H9 (cell line): ENCODE results near the gene PTBP3. TPM values are rescaled to one million over a fixed set of nuclear protein-coding genes. Genes with fewer than 3 reads are reported as not detected.

Experiments used
- DNase-seq: peaks from one replicate; pipeline ENCODE4 v3.0.0-alpha.2; 2017
- H2AFZ ChIP-seq: one replicate; pipeline ENCODE4 v1.6.1; 2013; ENCODE audit warnings: mild to moderate bottlenecking, low read length, control low read depth, moderate library complexity
- H2AK5ac ChIP-seq: 2 replicates; pipeline ENCODE4 v1.6.1; 2013; ENCODE audit warnings: low read length, control low read depth, mixed read lengths; ENCODE audit not compliant: insufficient read length
- H2BK120ac ChIP-seq: one replicate; pipeline ENCODE4 v1.6.1; 2013; ENCODE audit warnings: low read depth, mild to moderate bottlenecking, low read length, control low read depth, inconsistent platforms; ENCODE audit not compliant: poor library complexity, severe bottlenecking
- H2BK12ac ChIP-seq: 2 replicates; pipeline ENCODE4 v1.6.1; 2013; ENCODE audit warnings: low read length, control low read depth, mixed read lengths, low read depth; ENCODE audit not compliant: insufficient read length
- H2BK15ac ChIP-seq: 2 replicates; pipeline ENCODE4 v1.6.1; 2013; ENCODE audit warnings: low read depth, low read length, control low read depth
- H2BK20ac ChIP-seq: one replicate; pipeline ENCODE4 v1.6.1; 2013; ENCODE audit warnings: low read depth, mild to moderate bottlenecking, low read length, control low read depth, inconsistent platforms; ENCODE audit not compliant: poor library complexity, severe bottlenecking
- H2BK5ac ChIP-seq: 2 replicates; pipeline ENCODE4 v1.6.1; 2013; ENCODE audit warnings: low read length, control low read depth, mixed read lengths; ENCODE audit not compliant: insufficient read length
- H3K14ac ChIP-seq: 2 replicates; pipeline ENCODE4 v1.6.1; 2013; ENCODE audit warnings: low read length, control low read depth; ENCODE audit not compliant: insufficient read depth
- H3K18ac ChIP-seq: 2 replicates; pipeline ENCODE4 v1.6.1; 2013; ENCODE audit warnings: low read depth, mild to moderate bottlenecking, mixed read lengths, low read length, control low read depth; ENCODE audit not compliant: insufficient read length
- H3K23ac ChIP-seq: 2 replicates; pipeline ENCODE4 v1.6.1; 2013; ENCODE audit warnings: low read length, control low read depth, mixed read lengths, low read depth; ENCODE audit not compliant: insufficient read length
- H3K23me2 ChIP-seq: 2 replicates; pipeline ENCODE4 v1.6.1; 2013; ENCODE audit warnings: low read depth, mild to moderate bottlenecking, mixed read lengths, low read length, control low read depth; ENCODE audit not compliant: insufficient read length, poor library complexity, severe bottlenecking
- H3K27ac ChIP-seq: 2 replicates; pipeline ENCODE4 v1.5.1; 2013; ENCODE audit warnings: low read length, control low read depth, mixed read lengths, low read depth; ENCODE audit not compliant: insufficient read length
- H3K27me3 ChIP-seq: 2 replicates; pipeline ENCODE4 v1.6.1; 2013; ENCODE audit warnings: low read length, control low read depth, inconsistent platforms; ENCODE audit not compliant: insufficient read depth
- H3K4ac ChIP-seq: 2 replicates; pipeline ENCODE4 v1.6.1; 2013; ENCODE audit warnings: low read depth, mild to moderate bottlenecking, control low read depth, inconsistent platforms, low read length, moderate library complexity
- H3K4me1 ChIP-seq: 2 replicates; pipeline ENCODE4 v1.6.1; 2013; ENCODE audit warnings: low read length, control low read depth, inconsistent platforms; ENCODE audit not compliant: insufficient read depth
- H3K4me2 ChIP-seq: 2 replicates; pipeline ENCODE4 v1.6.1; 2013; ENCODE audit warnings: low read length, control low read depth, mixed read lengths; ENCODE audit not compliant: insufficient read length, insufficient read depth
- H3K56ac ChIP-seq: 2 replicates; pipeline ENCODE4 v1.6.1; 2013; ENCODE audit warnings: low read depth, mild to moderate bottlenecking, mixed read lengths, low read length, control low read depth; ENCODE audit not compliant: insufficient read length
- H3K79me1 ChIP-seq: 2 replicates; pipeline ENCODE4 v1.6.1; 2013; ENCODE audit warnings: low read depth, mild to moderate bottlenecking, moderate library complexity, low read length, control low read depth, inconsistent platforms; ENCODE audit not compliant: insufficient read depth, poor library complexity, severe bottlenecking
- H3K79me2 ChIP-seq: 2 replicates; pipeline ENCODE4 v1.6.1; 2013; ENCODE audit warnings: low read length, control low read depth, inconsistent platforms; ENCODE audit not compliant: insufficient read depth
- H3K9ac ChIP-seq: 2 replicates; pipeline ENCODE4 v1.6.1; 2013; ENCODE audit warnings: low read length, control low read depth, mixed read lengths; ENCODE audit not compliant: insufficient read length; ENCODE audit errors: extremely low read depth
- H3K9me3 ChIP-seq: one replicate; pipeline ENCODE4 v1.6.1; 2013; ENCODE audit warnings: low read depth, low read length, inconsistent platforms; ENCODE audit not compliant: control insufficient read depth
- H3T11ph ChIP-seq: one replicate; pipeline ENCODE4 v1.6.1; 2013; ENCODE audit warnings: mild to moderate bottlenecking, low read length, control low read depth, inconsistent platforms
- H4K20me1 ChIP-seq: one replicate; pipeline ENCODE4 v1.6.1; 2013; ENCODE audit not compliant: control insufficient read depth, insufficient read length, insufficient read depth
- H4K5ac ChIP-seq: 2 replicates; pipeline ENCODE4 v1.6.1; 2013; ENCODE audit warnings: low read depth, mild to moderate bottlenecking, mixed read lengths, low read length, control low read depth; ENCODE audit not compliant: insufficient read length
- H4K8ac ChIP-seq: replicated peaks from 2 replicates; pipeline ENCODE4 v1.6.1; 2013; ENCODE audit warnings: low read length, control low read depth, mixed read lengths, low read depth; ENCODE audit not compliant: insufficient read length
- H4K91ac ChIP-seq: 2 replicates; pipeline ENCODE4 v1.6.1; 2013; ENCODE audit warnings: low read depth, mild to moderate bottlenecking, moderate library complexity, mixed read lengths, low read length, control low read depth; ENCODE audit not compliant: insufficient read length
- H3K27ac Mint-ChIP-seq, 3 experiments: 2 replicates in 2 of 3; 3 replicates in 1 of 3; pipeline ENCODE4 v1.8.0; 2020 to 2021; ENCODE audit warnings: mixed read lengths in 3 of 3, mild to moderate bottlenecking in 1 of 3, moderate library complexity in 1 of 3
- H3K27me3 Mint-ChIP-seq: 2 replicates; pipeline ENCODE4 v1.8.0; 2021; ENCODE audit warnings: low read depth, mild to moderate bottlenecking, moderate library complexity, mixed read lengths
- H3K36me3 Mint-ChIP-seq, 3 experiments: 2 replicates in 2 of 3; 3 replicates in 1 of 3; pipeline ENCODE4 v1.8.0; 2020 to 2021; ENCODE audit warnings: low read depth in 3 of 3, mixed read lengths in 3 of 3; ENCODE audit not compliant: insufficient read depth in 1 of 3
- H3K4me1 Mint-ChIP-seq, 2 experiments: 2 replicates each; pipeline ENCODE4 v1.8.0; 2020; ENCODE audit warnings: mixed read lengths in 2 of 2
- H3K4me3 Mint-ChIP-seq, 2 experiments: 2 replicates in 1 of 2; 3 replicates in 1 of 2; pipeline ENCODE4 v1.8.0; 2020 to 2021; ENCODE audit warnings: mild to moderate bottlenecking in 2 of 2, mixed read lengths in 2 of 2, moderate library complexity in 1 of 2
- H3K9me3 Mint-ChIP-seq, 2 experiments: 2 replicates in 1 of 2; 3 replicates in 1 of 2; pipeline ENCODE4 v1.8.0; 2020; ENCODE audit warnings: mild to moderate bottlenecking in 2 of 2, mixed read lengths in 2 of 2, moderate library complexity in 1 of 2
- CTCF ChIP-seq: fragments of 200-600 bp; sonication (generic); conservative IDR thresholded peaks from 3 replicates; pipeline ENCODE4 v1.8.0; 2021; ENCODE audit warnings: antibody characterized with exemption, mild to moderate bottlenecking
- WGBS: extraction: QIAGEN DNeasy Blood & Tissue Kit; methylation state at CpG from one replicate; pipeline ENCODE4 v1.1.7; 2013; ENCODE audit warnings: missing lambda C conversion rate, low lambda C conversion rate, mixed read lengths; ENCODE audit not compliant: insufficient read length; ENCODE audit errors: extremely low coverage; 5-methylcytosine and 5-hydroxymethylcytosine counted together
- total RNA-seq: library from RNA; stranded (reverse); gene quantifications from 2 replicates; pipeline ENCODE4 v1.2.1, GENCODE V29; 2021

The PTBP3 gene
- total RNA-seq, 1 experiment from 2014 or later: 89.5 TPM

- Mint-ChIP-seq H3K4me3 (peak overlapping the region; percentile 84 to 89), H3K27ac (no peak overlapping the region; a peak in 1 of 7 replicates), H3K36me3 (no peaks in the 10 kb centered on the region; a peak in 2 of 7 replicates), H3K4me1 (peaks cover 31 to 33% of the 10 kb centered on the region in 2 experiments), H3K9me3 (no peaks in the 10 kb centered on the region), H3K27me3 (peaks cover 43% of the 10 kb centered on the region)
- Histone ChIP-seq H2AFZ (no peak overlapping the region), H2AK5ac (no peak overlapping the region), H2BK12ac (no peak overlapping the region), H3K23ac (no peak overlapping the region), H3K79me1 (no peaks in the 10 kb centered on the region), H3K18ac (no peak overlapping the region), H4K20me1 (no peaks in the 10 kb centered on the region), H3K4me2 (peak overlapping the region; percentile 91), H2BK120ac (no peak overlapping the region), H4K91ac (no peak overlapping the region), H4K5ac (no peak overlapping the region), H4K8ac (no peak overlapping the region), H3K23me2 (peaks cover 10% of the 10 kb centered on the region), H3K9me3 (no peaks in the 10 kb centered on the region), H3K4ac (no peak overlapping the region), H3K56ac (no peak overlapping the region), H2BK20ac (no peak overlapping the region), H2BK15ac (no peak overlapping the region), H3K79me2 (no peaks in the 10 kb centered on the region), H3K27me3 (no peaks in the 10 kb centered on the region; the same call in 1 of the 2 replicates), H3K27ac (no peak overlapping the region), H2BK5ac (no peak overlapping the region), H3K14ac (no peak overlapping the region), H3K9ac (no peak overlapping the region), H3T11ph (no peak overlapping the region), H3K4me1 (peaks cover 12% of the 10 kb centered on the region; the same call in 1 of the 2 replicates)
- no peak for DNase-seq
- no peak for TF ChIP-seq CTCF
- no CpG with 5 or more reads among the region's 17 CpGs for WGBS
These were observed 157.6 kb downstream of the PTBP3 start for GRCh38 chr9:112175796-112176315.
